GM12892 (cell line): ENCODE data around the gene PGM3.

Source experiments
- POLR2A ChIP-seq: IDR thresholded peaks from 2 replicates; pipeline ENCODE4 v1.6.1; 2011; ENCODE audit warnings: low read depth, low read length, control low read depth
- TAF1 ChIP-seq: IDR thresholded peaks from 2 replicates; pipeline ENCODE4 v1.6.1; 2011; ENCODE audit warnings: low read depth, mild to moderate bottlenecking, control low read depth, low read length, borderline replicate concordance

- TF ChIP-seq POLR2A (no peak), TAF1 (no peak)
These were observed 40.2 kb downstream of the PGM3 start for GRCh38 chr6:83152913-83153312.
